Dedifferentiated amniotic fluid mesenchymal stem cell (primary cell): ENCODE results near the gene PPP2R3A.

Experiments
- DNase-seq: peaks from one replicate; pipeline ENCODE4 v3.0.0-alpha.2; 2016; ENCODE audit errors: extremely low spot score

The PPP2R3A gene

DNA sequence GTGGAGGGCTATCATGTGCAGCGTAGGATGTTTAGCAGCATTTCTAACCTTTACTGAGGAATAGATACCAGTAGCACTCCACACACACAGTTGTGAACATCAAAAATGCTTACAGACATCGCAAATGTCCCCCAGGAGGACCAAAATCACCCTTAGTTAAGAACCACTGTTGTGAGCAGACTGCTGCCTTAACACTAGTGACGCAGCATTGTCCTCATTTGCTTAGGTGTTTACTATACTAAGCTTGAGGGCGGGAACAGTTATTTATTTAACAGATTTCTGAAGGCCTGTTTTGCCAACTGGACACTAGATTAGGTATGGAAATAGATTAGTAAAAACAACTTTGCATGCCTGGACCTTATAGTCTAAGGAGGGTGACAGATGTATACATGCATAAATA is 2.3 kb downstream of the PPP2R3A start:
- no peak for DNase-seq

GRCh38 chr3:135970506-135971116 is 5.1 kb downstream of the PPP2R3A start:
- no peak for DNase-seq

DNA sequence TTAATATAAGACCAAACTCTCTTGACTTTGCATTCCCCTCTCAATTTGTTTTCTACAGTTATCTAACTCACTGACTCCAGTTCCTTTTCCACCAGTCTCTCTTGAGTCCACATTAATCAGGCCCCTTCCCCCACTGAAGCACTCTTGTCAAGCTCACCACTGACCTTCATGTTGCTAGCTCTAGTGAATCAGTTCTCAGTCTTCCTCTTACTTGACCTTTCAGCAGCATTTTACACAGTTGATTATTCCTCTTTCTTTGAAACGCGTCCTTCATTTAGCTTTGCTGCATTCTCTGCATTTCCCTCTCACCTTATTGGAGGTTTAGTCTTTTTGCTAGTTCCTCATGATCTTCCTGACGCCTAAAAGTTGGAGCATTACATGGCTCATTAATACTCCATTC is 8.3 kb downstream of the PPP2R3A start:
- DNase-seq: no peak

- no peak for DNase-seq
These were observed 9.5 kb downstream of the PPP2R3A start for GRCh38 chr3:135975053-135975452.

DNA sequence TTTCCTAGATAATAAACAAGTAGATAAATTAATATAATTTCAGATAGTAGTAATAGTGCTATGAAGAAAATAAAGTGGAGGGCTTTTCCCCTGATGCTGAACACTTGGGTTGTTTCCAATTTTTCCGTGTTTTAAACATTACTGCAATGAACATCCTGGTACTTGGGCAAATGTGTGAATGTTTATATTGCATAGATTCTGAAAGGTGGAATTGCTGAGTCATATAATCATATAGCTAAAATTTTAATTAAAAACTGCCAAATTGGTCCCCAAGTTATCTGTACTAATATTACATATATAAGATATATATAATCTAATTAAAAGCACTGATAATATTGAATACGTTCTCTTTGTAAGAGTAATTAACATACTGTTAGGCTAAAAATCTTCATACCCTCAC is 10.0 kb downstream of the PPP2R3A start:
- DNase-seq: no peak

DNA sequence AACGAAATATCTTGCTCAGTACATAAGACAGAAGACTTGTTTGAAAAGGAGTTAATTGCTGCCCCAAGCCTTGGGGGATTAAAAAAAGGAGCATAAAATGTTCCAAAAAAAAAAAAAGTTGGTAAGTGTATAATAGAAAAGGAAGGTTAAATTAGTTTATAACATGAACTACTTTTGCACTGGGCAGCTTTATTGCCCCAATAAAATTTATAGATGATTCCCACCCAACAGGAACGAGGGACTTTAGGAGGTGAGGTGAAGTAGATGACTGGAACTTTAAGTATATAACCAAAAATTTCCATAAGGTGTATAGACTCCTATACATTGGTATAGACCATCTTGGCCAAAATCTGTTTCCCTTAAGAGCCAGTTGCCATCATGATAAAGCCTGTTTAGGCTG is 14.8 kb downstream of the PPP2R3A start:
- no peak for DNase-seq

GRCh38 chr3:135981701-135982403 is 16.3 kb downstream of the PPP2R3A start:
- no peak for DNase-seq

DNA sequence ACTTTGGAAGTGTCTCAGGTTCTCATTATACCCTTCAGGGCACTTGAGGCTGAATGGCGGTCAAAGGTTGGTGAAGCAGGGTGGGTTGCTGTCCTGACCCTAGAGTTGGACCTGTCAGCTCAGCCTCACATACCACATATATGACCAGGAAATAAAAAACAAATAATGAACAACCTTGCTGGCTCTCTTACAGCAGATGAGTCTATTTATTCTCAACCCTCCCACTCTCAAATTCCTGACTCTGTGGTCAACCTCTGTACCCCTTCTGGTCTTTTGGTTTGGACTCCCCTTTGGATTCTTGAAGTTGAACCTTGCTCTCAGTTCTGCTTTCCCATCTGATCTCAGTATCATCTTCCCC is 16.9 kb downstream of the PPP2R3A start:
- no peak for DNase-seq

DNA sequence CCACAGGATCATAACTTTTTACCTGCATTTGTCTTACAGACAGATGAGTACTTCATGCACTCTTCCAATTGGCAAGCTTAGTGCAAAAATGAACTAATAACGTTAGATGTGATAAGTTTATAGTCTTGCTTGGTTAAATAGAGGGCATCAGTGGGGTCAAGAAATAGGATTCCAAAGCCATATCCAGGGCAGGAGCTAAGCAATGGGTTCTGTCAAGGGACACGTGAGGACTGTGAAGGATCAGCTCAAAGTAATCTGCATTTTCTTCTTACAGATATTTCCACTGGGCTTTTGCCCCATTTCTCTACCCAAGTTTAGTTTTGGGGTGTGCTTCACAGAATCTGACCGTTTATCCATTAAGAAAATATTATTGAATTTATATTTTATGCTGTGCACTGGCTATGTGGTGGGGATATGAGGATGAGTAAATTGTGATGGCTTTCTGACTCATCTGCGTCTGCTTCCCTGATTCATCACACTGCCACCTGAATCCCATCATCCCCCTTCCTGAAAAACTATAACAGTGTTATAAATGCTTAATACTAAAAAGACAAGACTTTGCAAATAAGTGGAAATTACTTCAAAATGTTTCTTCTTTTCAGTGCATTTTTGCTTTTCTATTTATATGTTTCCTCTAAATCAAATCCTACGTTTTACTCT is 17.5 kb downstream of the PPP2R3A start:
- DNase-seq: no peak

DNA sequence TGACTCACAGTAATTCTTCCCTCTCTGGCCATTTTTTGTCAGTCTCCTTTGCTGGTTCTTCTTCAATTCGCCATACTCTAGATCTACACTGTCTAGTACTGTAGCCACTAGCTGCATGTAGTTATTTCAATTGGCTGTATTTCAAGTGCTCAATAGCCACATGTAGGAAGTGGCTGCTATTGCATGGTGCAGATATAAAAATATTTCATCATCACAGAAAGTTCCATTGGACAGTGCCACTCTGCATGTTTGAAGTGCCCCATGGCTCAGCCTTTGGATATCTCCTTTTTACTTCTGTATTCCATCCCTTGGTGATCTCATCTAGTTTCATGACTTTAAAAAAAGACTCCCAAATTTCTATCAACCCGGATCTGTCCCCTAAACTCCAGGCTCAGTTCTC is 22.1 kb downstream of the PPP2R3A start:
- DNase-seq: no peak

DNA sequence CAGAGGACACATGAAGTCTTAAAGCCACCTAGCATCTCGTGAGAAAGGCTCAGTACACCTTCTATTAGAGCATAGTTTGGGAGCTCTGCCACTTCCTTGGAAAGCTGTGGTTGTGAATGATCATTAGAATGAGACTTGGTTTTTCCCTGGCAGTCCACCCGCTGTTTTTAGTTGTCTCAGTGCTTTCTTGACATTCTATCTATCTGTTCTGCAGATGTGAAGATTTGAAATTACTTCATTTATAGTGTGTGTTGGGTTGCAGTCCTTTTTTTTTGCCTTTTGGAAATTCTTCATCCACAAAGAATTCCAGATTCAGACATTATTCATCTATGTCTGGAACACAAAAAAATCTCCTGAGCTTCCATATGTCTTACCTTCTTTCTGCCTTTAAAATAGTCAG is 23.7 kb downstream of the PPP2R3A start:
- DNase-seq: no peak

DNA sequence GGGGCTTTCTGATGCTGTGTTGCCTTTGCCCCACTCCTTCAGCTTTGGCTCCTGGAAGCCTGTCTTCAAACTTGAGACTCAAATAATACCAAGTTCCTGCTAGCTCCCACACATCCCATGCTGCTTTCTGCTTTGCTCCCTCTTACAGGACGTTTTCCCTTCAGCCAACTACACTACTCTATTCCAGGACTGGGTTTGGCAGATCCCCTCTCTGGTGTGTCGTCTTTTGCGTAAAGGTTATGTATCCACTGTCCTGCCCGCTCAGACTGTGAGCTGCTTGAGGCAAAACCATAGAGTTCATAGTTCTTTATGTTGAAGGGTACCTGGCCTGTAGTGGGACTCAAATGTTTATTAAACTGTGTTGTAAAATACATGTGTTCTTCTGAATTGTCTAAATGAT is 25.4 kb downstream of the PPP2R3A start:
- no peak for DNase-seq

- DNase-seq: no peak
These were observed 26.1 kb downstream of the PPP2R3A start for GRCh38 chr3:135991621-135992020.

GRCh38 chr3:135992072-135992471 is 26.5 kb downstream of the PPP2R3A start:
- peak; percentile 56 for DNase-seq

GRCh38 chr3:135994708-135995337 is 29.3 kb downstream of the PPP2R3A start:
- no peak for DNase-seq

DNA sequence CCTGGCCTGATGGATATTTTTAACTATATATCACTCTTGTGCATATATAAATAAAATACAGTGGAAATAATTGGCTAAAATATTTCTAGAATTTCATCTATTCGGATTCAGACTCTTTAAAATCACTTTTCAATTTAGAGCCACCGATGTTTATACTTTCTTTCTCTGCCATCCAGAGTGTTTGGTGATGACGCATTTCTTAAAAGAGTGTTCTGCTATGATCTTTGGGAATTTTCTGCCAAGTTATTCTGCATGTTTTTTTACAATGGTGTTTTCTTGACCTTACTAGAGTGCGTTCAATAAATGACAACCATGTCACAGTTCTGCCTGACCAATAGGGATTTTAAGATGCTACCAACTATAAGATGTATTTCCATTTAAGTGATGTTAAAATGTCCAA is 30.2 kb downstream of the PPP2R3A start:
- DNase-seq: no peak

DNA sequence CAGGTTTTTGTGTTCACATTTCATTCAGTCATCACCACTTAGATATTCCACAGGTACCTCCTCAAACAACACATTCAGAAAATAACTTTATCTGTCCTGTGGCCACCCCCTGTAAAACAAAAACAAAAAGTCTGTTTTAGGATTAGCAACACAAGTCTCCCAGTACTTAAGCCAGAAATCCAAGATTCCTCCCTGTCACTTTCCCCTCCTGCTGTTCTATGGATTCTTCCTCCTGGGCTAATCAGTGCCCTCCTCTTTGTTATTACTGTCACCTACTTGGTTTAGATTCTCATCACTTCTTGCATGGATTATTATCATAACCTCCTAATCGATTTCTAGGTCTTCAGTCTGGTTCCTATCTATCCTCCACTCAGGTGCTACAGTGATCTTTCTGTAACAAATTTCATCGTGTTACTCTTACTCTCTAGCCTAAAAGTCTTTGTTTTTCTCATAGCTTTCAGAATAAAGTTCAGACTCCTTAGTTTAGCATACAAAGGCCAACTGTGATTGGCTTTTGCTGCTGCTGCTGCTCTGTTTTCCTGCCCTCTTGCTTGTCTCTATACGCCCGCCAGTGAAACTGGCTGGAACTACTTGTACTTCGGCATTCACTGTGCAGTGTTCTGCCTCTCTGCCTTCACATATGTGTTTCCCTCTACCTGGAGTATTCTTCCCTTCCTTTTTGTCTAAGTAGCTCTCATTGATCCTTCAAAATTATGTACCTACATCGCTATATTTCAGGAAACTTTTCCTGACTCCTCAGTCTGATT is 32.2 kb downstream of the PPP2R3A start:
- no peak for DNase-seq

DNA sequence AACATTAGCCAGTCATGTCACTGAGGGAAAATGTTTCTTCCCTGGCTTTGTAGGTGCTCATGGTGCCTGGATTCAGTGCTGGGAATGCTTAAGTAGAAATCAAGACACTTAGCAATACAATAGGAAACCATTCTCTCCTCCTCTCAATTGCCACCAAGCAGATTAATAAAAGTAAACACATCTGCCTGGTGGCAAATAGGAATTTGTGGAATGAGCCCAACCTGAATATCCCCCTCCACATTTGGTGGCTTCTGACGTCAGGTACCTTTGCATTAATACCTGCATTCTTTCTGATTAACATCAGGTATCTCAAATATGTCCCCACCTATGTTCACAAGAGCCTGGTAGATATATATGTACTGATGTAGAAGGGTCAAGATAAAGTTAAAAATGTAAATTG is 42.7 kb downstream of the PPP2R3A start:
- no peak for DNase-seq

DNA sequence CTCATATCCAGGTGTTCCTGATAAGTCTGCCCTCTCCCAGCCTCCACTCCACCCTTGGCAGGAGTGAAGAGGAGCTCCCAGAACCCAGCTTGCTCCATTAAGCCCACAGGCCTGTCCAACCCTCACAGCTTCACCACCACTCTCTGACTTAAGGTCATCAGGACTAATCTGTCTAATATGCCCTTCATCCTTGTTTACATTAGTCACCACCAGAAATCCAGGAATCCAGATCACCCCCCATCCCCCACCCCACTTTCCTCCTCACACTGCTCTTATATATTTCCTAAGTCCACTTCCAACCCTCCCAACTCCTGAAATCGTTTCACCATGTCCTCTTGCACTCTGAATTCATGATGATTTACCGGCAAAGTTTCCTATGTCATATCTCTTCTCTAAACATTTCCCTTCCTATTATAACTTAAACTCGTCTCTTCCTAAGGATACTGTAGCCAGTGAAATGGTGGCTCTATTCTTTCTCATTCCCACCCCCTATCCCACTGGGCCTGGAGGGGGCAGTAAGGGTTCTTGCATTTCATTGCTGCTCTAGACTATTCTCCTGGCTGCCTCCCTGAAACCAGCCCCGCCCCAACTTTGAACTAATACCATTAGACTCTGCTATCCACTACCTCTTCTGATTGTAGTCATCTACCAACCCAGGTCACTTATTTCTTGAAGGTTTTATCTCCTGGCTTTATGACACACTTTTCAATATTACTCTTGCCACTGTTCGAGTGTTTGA is 43.4 kb downstream of the PPP2R3A start:
- DNase-seq: no peak

- no peak for DNase-seq
These were observed 53.3 kb downstream of the PPP2R3A start for GRCh38 chr3:136018876-136019275.

DNA sequence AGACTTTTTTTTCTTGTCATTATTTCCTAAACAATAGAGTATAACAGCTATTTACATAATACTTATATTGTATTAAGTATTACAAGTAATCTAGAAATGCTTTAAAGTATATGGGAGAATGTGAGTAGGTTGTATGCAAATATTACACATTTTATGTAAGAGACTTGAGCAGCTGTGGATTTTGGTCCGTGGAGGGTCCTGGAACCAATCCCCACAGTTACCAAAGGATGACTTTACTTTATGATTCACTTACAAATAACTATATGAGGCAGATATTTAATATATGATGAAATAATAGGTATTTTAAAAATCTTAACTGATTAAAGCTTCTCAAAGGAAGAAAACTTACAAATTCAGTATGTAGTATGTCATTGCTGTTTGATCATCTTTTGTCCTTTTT is 56.3 kb downstream of the PPP2R3A start:
- DNase-seq: no peak
